Measurements from ENCODE around the gene PDE4D.
"Not testable (repeated sequence)": the region's sequence is repeated elsewhere in the genome, so short reads cannot be mapped to it uniquely, and the experiment has no call there.

GRCh38 chr5:59302509-59302908 lies 591.0 kb downstream of the PDE4D start:
- TF ChIP-seq ZNF274 (IDR thresholded peaks at IDR 0.05; ENCODE audit: low read depth, low read length); SUZ12 (IDR thresholded peaks at IDR 0.05; ENCODE audit: extremely low read depth, insufficient read depth, insufficient read length); YY1 (IDR thresholded peaks at IDR 0.05; ENCODE audit: insufficient read depth, insufficient read length): not testable (repeated sequence)

Data from NT2/D1 (cell line).